BJ (cell line): ENCODE data around the gene GRM7. TPM values are rescaled to one million over a fixed set of nuclear protein-coding genes. Genes with fewer than 3 reads are reported as not detected.

Experiments
- CTCF ChIA-PET: fragments of 350-600 bp; formaldehyde crosslinking; extraction: SDS; loops from one replicate; lab custom pipeline; 2021; ENCODE audit warnings: antibody characterized with exemption, inconsistent platforms; lab: Yijun Ruan, JAX
- POLR2A ChIA-PET: fragments of 300-600 bp; sonication (Branson Sonifier 250); formaldehyde crosslinking; extraction: SDS; loops from one replicate; lab custom pipeline; 2021; ENCODE audit warnings: antibody characterized with exemption; lab: Charles Lee
- DNase-seq: peaks from one replicate; pipeline ENCODE4 v3.0.0-alpha.2; 2011; ENCODE audit warnings: low read depth
- H3K27me3 ChIP-seq: 2 replicates; pipeline ENCODE4 v1.6.0; 2011; ENCODE audit warnings: low read length; ENCODE audit not compliant: control insufficient read depth, insufficient read depth
- H3K36me3 ChIP-seq: 2 replicates; pipeline ENCODE4 v1.5.1; 2011; ENCODE audit warnings: low read length; ENCODE audit not compliant: control insufficient read depth, insufficient read depth
- H3K4me3 ChIP-seq: 2 replicates; pipeline ENCODE4 v1.5.1; 2011; ENCODE audit warnings: low read depth, mild to moderate bottlenecking, control low read depth, low read length
- polyA plus RNA-seq: library from polyadenylated mRNA; depleted of rRNA; stranded (reverse); fragments of >200 nt; gene quantifications from 2 replicates; pipeline ENCODE4 v1.2.3, GENCODE V29; 2011
- TF ChIP-seq, protein P1 (sequence below): IDR thresholded peaks from 2 replicates; pipeline ENCODE4 v1.5.1; 2011; ENCODE audit warnings: low read depth, mild to moderate bottlenecking, control low read depth, inconsistent platforms, low read length, moderate library complexity; ENCODE audit not compliant: insufficient read depth

GRM7 gene
- polyA plus RNA-seq, 1 experiment, result not detected

DNA sequence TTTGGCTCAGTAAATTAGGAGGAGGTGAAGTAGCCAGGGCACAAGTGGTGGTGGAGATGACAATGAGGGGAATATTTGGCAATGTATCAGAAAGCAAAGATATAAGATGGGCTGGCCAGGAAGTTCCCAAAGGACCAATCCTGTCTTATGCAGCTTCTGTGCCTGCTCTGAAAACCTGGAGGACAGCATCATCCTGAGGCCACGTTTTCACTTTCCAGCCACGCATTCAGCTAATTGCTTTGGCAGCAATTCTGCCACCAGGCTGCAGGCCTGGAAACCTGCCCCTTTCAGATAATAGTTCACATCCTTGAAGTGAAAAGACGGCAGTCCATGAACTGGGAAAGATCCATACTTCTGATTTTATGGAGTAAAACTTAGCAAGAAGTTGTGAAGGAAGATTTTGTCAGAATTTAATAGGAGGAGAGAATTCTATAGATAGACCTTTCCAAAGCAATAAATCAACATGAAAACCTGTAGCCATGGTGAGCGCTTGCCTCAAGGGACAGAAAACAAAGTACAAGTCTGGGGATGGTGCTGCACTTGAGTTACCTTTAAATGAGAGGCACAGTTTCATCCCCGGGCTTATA, 682.5 kb downstream of the GRM7 start:
- DNase-seq, result no peak
- Histone ChIP-seq H3K4me3 (no peak overlapping the region), H3K27me3 (no peaks in the 10 kb centered on the region), H3K36me3 (no peaks in the 10 kb centered on the region)
- TF ChIP-seq, protein P1, sequence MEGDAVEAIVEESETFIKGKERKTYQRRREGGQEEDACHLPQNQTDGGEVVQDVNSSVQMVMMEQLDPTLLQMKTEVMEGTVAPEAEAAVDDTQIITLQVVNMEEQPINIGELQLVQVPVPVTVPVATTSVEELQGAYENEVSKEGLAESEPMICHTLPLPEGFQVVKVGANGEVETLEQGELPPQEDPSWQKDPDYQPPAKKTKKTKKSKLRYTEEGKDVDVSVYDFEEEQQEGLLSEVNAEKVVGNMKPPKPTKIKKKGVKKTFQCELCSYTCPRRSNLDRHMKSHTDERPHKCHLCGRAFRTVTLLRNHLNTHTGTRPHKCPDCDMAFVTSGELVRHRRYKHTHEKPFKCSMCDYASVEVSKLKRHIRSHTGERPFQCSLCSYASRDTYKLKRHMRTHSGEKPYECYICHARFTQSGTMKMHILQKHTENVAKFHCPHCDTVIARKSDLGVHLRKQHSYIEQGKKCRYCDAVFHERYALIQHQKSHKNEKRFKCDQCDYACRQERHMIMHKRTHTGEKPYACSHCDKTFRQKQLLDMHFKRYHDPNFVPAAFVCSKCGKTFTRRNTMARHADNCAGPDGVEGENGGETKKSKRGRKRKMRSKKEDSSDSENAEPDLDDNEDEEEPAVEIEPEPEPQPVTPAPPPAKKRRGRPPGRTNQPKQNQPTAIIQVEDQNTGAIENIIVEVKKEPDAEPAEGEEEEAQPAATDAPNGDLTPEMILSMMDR, result no peak
- CTCF ChIA-PET, result no interaction called here
- POLR2A ChIA-PET, result no interaction called here

DNA sequence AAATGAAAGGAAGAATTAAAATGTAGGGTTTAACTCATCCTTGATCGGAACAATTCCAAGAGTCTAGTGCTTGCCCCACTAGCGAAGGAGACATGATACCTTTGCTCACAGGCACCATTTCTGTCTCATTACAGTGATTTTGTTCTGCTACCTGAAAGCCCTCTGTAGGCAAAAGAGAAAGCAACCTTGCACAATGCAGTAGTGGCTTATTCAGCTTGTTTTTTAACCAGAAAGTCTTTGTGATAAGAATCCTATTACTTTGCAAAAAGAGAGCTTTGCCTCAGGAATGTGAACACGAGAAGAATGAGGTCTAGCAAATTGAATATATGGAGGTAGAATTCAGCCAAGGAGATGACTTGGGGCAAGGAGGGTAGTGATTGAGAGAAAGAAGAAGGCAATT, 684.4 kb downstream of the GRM7 start:
- ChIA-PET POLR2A (no interaction called here), CTCF (no interaction called here)
- no peak for DNase-seq
- TF ChIP-seq, protein P1, result no peak
- Histone ChIP-seq H3K27me3 (no peaks in the 10 kb centered on the region), H3K4me3 (no peak overlapping the region), H3K36me3 (no peaks in the 10 kb centered on the region)

DNA sequence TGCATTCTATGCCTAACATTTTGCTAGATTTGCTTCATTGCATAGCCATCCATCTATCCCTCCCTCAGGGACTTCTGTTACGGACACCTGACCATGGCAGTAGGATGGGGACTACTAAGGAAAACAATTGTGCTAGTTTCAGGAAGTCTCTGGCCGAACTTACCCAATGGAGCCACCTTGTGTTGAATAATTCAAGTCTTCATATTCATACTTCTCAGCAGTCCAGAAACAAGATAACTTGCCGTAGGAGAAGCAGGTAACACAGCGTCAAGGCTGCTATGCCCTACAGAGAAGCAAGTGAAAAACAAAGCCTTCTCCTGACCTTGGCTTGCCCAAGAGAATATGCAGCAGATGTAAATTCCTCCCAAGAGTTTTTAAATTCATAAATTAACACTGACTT, 685.3 kb downstream of the GRM7 start:
- Histone ChIP-seq H3K4me3 (no peak overlapping the region), H3K27me3 (no peaks in the 10 kb centered on the region), H3K36me3 (no peaks in the 10 kb centered on the region)
- ChIA-PET CTCF (interaction anchor here (0.5 kb wide), 1 partner anchor 86 kb away, joined by 3 read pairs; no protein-coding TSS in a partner anchor), POLR2A (no interaction called here)
- no peak for DNase-seq
- TF ChIP-seq, protein P1, result no peak

DNA sequence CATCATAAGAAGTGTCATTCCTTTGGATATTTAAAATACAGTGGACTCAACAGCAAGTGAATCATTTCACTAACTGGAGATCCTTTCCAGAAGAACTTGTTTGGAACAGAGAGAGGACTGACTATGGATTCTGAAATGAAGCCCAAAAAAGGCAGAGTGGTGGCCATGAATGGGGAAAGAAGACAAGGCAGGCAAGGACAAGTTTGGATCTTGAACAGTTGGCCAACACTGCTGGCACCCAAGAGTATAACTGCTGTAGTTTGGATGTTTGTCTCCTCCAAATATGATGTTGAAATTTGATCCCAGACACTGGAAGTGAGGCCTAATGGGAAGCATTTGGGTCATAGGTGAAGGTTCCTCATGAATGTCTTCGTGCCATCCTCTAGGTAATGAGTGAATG, 686.9 kb downstream of the GRM7 start:
- POLR2A ChIA-PET, result no interaction called here
- Histone ChIP-seq H3K4me3 (no peak overlapping the region), H3K27me3 (no peaks in the 10 kb centered on the region), H3K36me3 (no peaks in the 10 kb centered on the region)
- TF ChIP-seq, protein P1, result no peak
- CTCF ChIA-PET, result no interaction called here
- no peak for DNase-seq

DNA sequence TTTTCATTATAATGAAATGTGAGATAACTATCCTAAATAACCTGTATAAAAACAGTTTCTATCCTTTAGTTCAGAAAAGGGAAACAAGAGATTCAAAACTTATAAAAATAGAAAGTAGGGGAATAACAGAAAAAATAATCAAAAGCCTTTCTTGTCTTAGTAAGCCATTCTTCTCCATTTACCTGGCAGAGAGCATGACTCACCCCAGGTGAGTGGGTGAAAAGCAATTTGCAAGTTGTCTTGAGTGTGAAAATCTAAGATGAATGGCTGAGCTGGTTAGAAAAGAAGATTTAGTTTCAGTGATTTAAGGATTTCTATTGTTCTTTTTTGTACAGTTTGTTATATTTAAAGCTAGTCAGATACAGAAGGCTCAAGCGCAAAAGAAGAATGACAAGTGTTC, 702.0 kb downstream of the GRM7 start:
- TF ChIP-seq, protein P1, result no peak
- Histone ChIP-seq H3K27me3 (no peaks in the 10 kb centered on the region), H3K36me3 (no peaks in the 10 kb centered on the region), H3K4me3 (no peak overlapping the region)
- no peak for DNase-seq
- ChIA-PET POLR2A (no interaction called here), CTCF (no interaction called here)
